HCT116 (cell line): ENCODE measurements around the gene ISG20.

Experiments used
- CTCF ChIP-seq, 3 experiments: fragments of 200-600 bp in 1 of 3; sonication (generic) in 1 of 3; IDR thresholded peaks in 2 of 3; conservative IDR thresholded peaks in 1 of 3; 2 replicates each; pipeline ENCODE4 v1.5.1; 2012 to 2017; ENCODE audit warnings: low read depth in 2 of 3, low read length in 2 of 3, antibody characterized with exemption in 1 of 3, borderline replicate concordance in 1 of 3, control low read depth in 1 of 3, mild to moderate bottlenecking in 1 of 3, mixed read lengths in 1 of 3, mixed run types in 1 of 3, moderate library complexity in 1 of 3; ENCODE audit not compliant: insufficient read depth in 1 of 3
- EGR1 ChIP-seq: IDR thresholded peaks from 2 replicates; pipeline ENCODE4 v1.6.1; 2012; ENCODE audit warnings: low read depth
- EZH2 ChIP-seq: fragments of 200-600 bp; sonication (generic); IDR thresholded peaks from 2 replicates; pipeline ENCODE4 v1.6.1; 2017; ENCODE audit warnings: antibody characterized with exemption, mixed run types
- EZH2phosphoT487 ChIP-seq: fragments of 200-600 bp; IDR thresholded peaks from 2 replicates; pipeline ENCODE4 v1.6.1; 2018; ENCODE audit warnings: antibody characterized with exemption, borderline replicate concordance
- JUND ChIP-seq: IDR thresholded peaks from 2 replicates; pipeline ENCODE4 v1.6.1; 2012
- POLR2A ChIP-seq: IDR thresholded peaks from 2 replicates; pipeline ENCODE4 v1.7.0; 2011; ENCODE audit warnings: borderline replicate concordance; ENCODE audit not compliant: insufficient read depth, insufficient read length; ENCODE audit errors: extremely low read depth
- POLR2AphosphoS5 ChIP-seq: IDR thresholded peaks from 2 replicates; pipeline ENCODE4 v1.6.1; 2011; ENCODE audit warnings: mild to moderate bottlenecking, low read depth, low read length, moderate library complexity
- SRF ChIP-seq: IDR thresholded peaks from 2 replicates; pipeline ENCODE4 v1.6.1; 2012; ENCODE audit warnings: low read depth
- YY1 ChIP-seq: IDR thresholded peaks from 2 replicates; pipeline ENCODE4 v1.6.1; 2011; ENCODE audit warnings: low read length, low read depth, moderate library complexity, mild to moderate bottlenecking; ENCODE audit not compliant: insufficient replicate concordance; ENCODE audit errors: extremely low read depth
- ZFX ChIP-seq: fragments of 450-650 bp; IDR thresholded peaks from 2 replicates; pipeline ENCODE4 v1.6.1; 2017

- TF ChIP-seq CTCF (IDR thresholded peaks at IDR 0.05 in 2 of 3, conservative IDR thresholded peaks at IDR 0.05 in 1 of 3; ENCODE audit: borderline replicate concordance in 1 of 3, insufficient read depth in 1 of 3, low read depth in 2 of 3, low read length in 2 of 3) (no peak), SRF (no peak), POLR2A (no peak), ZFX (no peak), POLR2AphosphoS5 (no peak), JUND (no peak), YY1 (no peak), EZH2 (no peak), EGR1 (no peak), EZH2phosphoT487 (no peak)
Measured at GRCh38 chr15:88646088-88646405, 7.2 kb downstream of the ISG20 start.
